GM12864 (cell line): ENCODE measurements around the gene ZNF827.

Experiments
- DNase-seq: peaks from one replicate; pipeline ENCODE4 v3.0.0-alpha.2; 2011; ENCODE audit warnings: low read depth
- H3K4me3 ChIP-seq: 2 replicates; pipeline ENCODE4 v1.5.1; 2011; ENCODE audit warnings: mild to moderate bottlenecking, low read depth, low read length, control low read depth
- TF ChIP-seq, protein P1 (sequence below): IDR thresholded peaks from 2 replicates; pipeline ENCODE4 v1.5.1; 2011; ENCODE audit warnings: low read depth, mild to moderate bottlenecking, moderate library complexity, low read length, control low read depth, inconsistent platforms; ENCODE audit errors: missing control alignments

ZNF827 gene

DNA sequence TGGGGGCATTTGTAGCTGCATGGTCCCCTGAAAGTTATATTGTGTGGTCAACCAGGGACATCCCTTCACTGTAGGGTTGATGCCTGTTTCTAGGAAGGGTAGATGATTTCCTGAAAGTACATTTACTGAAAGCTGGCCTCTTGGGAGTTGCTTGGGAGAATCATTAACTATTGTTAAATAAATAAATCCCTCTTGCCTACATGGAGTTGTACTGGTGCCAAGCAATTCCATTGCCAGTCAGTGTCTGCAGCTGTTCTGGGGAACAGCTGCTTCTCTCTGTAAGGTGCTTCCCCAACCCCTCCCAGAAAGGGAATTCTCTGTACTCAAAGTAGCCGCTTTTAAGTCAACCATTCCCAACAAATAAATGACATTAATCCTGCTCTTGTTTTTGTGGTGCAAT is 207.6 kb downstream of the ZNF827 start:
- TF ChIP-seq, protein P1, sequence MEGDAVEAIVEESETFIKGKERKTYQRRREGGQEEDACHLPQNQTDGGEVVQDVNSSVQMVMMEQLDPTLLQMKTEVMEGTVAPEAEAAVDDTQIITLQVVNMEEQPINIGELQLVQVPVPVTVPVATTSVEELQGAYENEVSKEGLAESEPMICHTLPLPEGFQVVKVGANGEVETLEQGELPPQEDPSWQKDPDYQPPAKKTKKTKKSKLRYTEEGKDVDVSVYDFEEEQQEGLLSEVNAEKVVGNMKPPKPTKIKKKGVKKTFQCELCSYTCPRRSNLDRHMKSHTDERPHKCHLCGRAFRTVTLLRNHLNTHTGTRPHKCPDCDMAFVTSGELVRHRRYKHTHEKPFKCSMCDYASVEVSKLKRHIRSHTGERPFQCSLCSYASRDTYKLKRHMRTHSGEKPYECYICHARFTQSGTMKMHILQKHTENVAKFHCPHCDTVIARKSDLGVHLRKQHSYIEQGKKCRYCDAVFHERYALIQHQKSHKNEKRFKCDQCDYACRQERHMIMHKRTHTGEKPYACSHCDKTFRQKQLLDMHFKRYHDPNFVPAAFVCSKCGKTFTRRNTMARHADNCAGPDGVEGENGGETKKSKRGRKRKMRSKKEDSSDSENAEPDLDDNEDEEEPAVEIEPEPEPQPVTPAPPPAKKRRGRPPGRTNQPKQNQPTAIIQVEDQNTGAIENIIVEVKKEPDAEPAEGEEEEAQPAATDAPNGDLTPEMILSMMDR, result no peak
- no peak overlapping the region for H3K4me3 ChIP-seq
- no peak for DNase-seq

DNA sequence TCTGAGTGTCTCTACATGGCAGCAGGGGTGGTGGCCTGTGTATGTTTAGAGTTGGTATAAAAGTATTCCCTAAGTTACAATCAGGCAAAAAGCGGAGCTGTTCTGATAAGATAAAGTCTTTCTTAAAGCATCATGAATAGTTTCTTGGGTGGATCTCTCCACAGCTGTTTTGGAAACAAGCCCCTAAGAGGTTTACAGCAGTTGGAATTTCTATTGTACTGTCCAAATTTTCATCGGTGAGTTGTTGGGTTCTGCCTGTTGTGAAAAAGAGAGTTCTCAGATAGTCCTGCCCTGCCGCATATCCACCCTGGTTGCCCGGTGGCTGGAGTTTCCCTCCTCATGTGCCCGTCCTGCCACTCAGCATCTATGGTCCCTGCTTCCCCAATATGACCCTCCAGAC is 208.6 kb downstream of the ZNF827 start:
- H3K4me3 ChIP-seq, result no peak overlapping the region
- TF ChIP-seq, protein P1, result no peak
- no peak for DNase-seq

DNA sequence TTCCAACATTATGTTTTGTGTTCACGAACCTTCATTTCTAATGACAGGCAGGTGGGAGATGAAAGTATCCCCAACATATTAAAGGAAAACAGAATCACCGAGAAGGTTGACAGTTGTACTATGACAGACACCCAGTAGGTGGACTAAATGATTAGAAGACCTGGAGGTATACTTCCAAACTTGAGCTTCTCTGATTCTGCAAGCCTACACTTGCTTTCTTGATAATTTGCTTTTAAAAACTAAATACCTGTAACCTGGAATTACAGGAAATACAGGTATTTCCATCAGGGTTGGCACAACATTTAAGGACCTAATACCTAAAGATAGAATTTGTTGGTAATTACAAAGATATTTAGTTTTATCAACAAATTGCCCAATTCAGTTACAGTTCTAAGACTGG is 215.3 kb downstream of the ZNF827 start:
- no peak for DNase-seq
- no peak overlapping the region for H3K4me3 ChIP-seq
- TF ChIP-seq, protein P1, result peak; percentile 6

DNA sequence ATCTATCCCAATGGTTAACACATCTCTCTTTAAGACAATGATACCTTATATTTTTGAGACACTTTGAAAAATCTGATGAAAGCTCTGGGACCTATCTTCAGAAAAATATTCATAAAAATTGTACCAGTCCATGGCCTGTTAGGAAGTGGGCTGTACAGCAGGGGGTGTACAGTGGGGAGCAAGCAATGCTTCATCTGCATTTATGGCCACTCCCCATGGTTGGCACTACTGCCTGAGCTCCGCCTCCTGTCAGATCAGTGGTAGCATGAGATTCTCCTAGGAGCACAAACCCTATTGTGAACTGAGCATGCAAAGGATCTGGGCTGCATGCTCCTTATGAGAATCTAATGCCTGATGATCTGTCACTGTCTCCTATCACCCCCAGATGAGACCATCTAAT is 216.1 kb downstream of the ZNF827 start:
- TF ChIP-seq, protein P1, result no peak
- DNase-seq, result no peak
- H3K4me3 ChIP-seq, result no peak overlapping the region

DNA sequence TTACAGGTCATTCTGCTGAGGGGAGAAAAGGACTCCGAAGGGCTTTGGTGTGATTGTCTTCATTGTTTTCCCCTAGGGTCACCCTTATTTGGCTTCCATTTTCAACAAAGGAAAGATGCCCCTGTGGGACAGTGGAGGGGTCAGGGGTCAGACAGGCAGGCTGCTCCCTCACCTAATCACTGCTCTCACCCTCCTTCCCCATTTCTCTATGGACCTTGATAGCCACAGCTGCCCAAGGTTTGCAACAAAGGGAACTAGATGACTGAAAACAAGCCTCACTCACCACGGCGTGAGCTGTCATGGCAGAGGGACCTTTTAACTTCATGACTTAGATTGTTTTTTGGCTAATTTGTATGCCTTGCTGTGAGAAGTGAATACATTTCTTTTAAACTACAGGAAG is 218.0 kb downstream of the ZNF827 start:
- TF ChIP-seq, protein P1, result no peak

DNA sequence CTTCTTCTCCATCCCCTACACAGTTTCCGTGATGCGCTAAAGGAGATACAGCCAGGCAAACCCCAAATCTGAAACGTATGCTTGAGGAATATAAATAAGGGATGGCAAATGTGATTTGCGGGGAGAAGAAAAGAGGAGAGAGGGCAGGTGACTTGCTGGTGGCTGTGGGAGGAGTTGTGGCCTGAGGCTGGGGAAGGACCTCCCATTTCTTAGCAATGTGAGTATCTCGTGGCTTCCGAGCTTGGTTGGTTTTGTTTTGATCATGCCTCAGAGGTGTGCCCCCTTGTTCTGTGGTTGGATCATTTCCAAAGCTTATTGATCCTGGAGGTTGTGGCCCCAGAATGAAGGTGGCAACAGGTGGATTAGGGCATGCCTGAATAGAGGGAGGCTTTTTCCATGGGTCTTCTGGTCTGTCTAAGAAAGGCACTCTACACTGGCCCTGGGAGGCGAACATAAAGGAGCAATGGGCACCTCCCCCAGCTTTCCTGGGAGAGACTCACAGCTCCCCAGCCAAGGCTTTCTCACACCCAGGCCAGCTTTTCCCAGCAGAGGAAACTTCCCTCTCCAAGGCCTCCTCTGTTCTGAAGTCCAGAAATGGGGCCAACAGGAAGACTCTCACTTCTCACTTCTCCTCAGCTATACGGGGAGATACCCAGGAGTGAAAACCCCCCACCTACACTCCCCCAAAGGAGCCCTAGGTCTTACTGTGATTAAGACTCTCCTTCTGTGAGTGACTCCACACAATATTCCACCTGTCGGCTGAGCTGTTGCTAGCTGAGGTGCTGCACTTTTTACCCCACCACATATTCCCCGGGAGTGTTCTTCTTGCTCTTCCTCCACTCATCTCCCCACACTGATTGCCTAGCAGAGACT is 218.6 kb downstream of the ZNF827 start:
- no peak for DNase-seq
- TF ChIP-seq, protein P1, result no peak
- peak overlapping the region; percentile 6 for H3K4me3 ChIP-seq

More for the DNA sequence above, 218.0 kb downstream of the ZNF827 start:
- no peak for DNase-seq
- H3K4me3 ChIP-seq, result no peak overlapping the region
